HepG2 (cell line): Measurements from ENCODE around the gene PADI4. TPM values are rescaled to one million over a fixed set of nuclear protein-coding genes. Genes with fewer than 3 reads are reported as not detected.

Experiments used
- ATAC-seq: fragments of 200-7000 bp; cut with Tn5 transposase; 3 replicates; pipeline ENCODE4 v1.9.1; 2020; ENCODE audit warnings: mild to moderate bottlenecking, moderate library complexity
- BruUV-seq: library from RNA; stranded (reverse); fragments of 400-500 nt; replicated peaks from 2 replicates; lab custom pipeline; 2021; lab: Mats Ljungman, UMichigan
- CTCF ChIA-PET: fragments of 300-600 bp; formaldehyde crosslinking; extraction: SDS; loops from one replicate; lab custom pipeline; 2021; ENCODE audit warnings: low total read pairs, inconsistent platforms, low intra/inter-chr PET ratio; lab: Yijun Ruan, JAX
- POLR2A ChIA-PET: fragments of 350-600 bp; sonication (Branson Sonifier 250); formaldehyde crosslinking; loops from one replicate; lab custom pipeline; 2020; ENCODE audit warnings: antibody characterized with exemption, inconsistent platforms; lab: Yijun Ruan, JAX
- DNase-seq: peaks from one replicate; pipeline ENCODE4 v3.0.0-alpha.2; 2015; ENCODE audit warnings: low spot score
- FAIRE-seq: peaks from 3 replicates; lab custom pipeline; 2011; peaks lifted over from hg19 to GRCh38; lab: Jason Lieb, UNC
- H2AFZ ChIP-seq: one replicate; pipeline ENCODE4 v1.6.1; 2011; ENCODE audit warnings: low read length, inconsistent platforms
- H3K27ac ChIP-seq: fragments of 300-600 bp; 3 replicates; pipeline ENCODE4 v1.8.0; 2011; ENCODE audit warnings: mixed run types, mild to moderate bottlenecking, mixed read lengths, low read length, inconsistent platforms; ENCODE audit not compliant: insufficient read depth; ENCODE audit errors: extremely low read length
- H3K27me3 ChIP-seq, 2 experiments: fragments of 200-600 bp in 1 of 2; 2 replicates in 1 of 2; 3 replicates in 1 of 2; pipeline versions ENCODE4 v1.6.0 to v1.8.0; 2011; ENCODE audit warnings: low read length in 2 of 2, mild to moderate bottlenecking in 2 of 2, moderate library complexity in 2 of 2, inconsistent platforms in 1 of 2; ENCODE audit not compliant: insufficient read depth in 2 of 2, control insufficient read depth in 1 of 2
- H3K36me3 ChIP-seq, 2 experiments: fragments of 200-600 bp in 1 of 2; replicated peaks in 1 of 2; 2 replicates in 1 of 2; 3 replicates in 1 of 2; pipeline versions ENCODE4 v1.5.1 to v1.8.0; 2011; ENCODE audit warnings: low read length in 2 of 2, inconsistent platforms in 1 of 2; ENCODE audit not compliant: insufficient read depth in 2 of 2, control insufficient read depth in 1 of 2
- H3K4me1 ChIP-seq: 2 replicates; pipeline ENCODE4 v1.5.1; 2012; ENCODE audit warnings: low read length, inconsistent platforms; ENCODE audit not compliant: insufficient read depth
- H3K4me2 ChIP-seq: 2 replicates; pipeline ENCODE4 v1.6.0; 2011; ENCODE audit warnings: low read depth, low read length, inconsistent platforms
- H3K4me3 ChIP-seq, 3 experiments: fragments of 200-600 bp in 1 of 3; sonication (generic), shearing (Covaris generic) in 1 of 3; replicated peaks in 1 of 3; 2 replicates each; pipeline ENCODE4 v1.5.1; 2011 to 2016; ENCODE audit warnings: low read length in 3 of 3, inconsistent platforms in 2 of 3, low read depth in 2 of 3, mild to moderate bottlenecking in 2 of 3, control low read depth in 1 of 3, mixed read lengths in 1 of 3; ENCODE audit not compliant: insufficient read depth in 1 of 3
- H3K79me2 ChIP-seq: one replicate; pipeline ENCODE4 v1.6.1; 2011; ENCODE audit warnings: low read length, inconsistent platforms; ENCODE audit not compliant: insufficient read depth
- H3K9ac ChIP-seq: 2 replicates; pipeline ENCODE4 v1.6.0; 2011; ENCODE audit warnings: mild to moderate bottlenecking, low read depth, low read length, inconsistent platforms; ENCODE audit not compliant: insufficient read depth
- H3K9me3 ChIP-seq: 2 replicates; pipeline ENCODE4 v1.5.1; 2012; ENCODE audit warnings: mild to moderate bottlenecking, low read length
- H4K20me1 ChIP-seq: 2 replicates; pipeline ENCODE4 v1.6.0; 2011; ENCODE audit warnings: inconsistent platforms, mild to moderate bottlenecking, low read length, moderate library complexity; ENCODE audit not compliant: insufficient read depth
- FOXC1 ChIP-seq: sonication (generic); formaldehyde crosslinking; IDR thresholded peaks from 2 replicates; pipeline ENCODE4 v1.8.0; 2022; ENCODE audit warnings: mild to moderate bottlenecking, missing genetic modification reagents, borderline replicate concordance
- FOXO4 ChIP-seq: sonication (generic); formaldehyde crosslinking; conservative IDR thresholded peaks from 2 replicates; pipeline ENCODE4 v1.8.1; 2023; ENCODE audit warnings: missing genetic modification reagents
- JUNB ChIP-seq: sonication (generic); formaldehyde crosslinking; IDR thresholded peaks from 2 replicates; pipeline ENCODE4 v1.8.0; 2022; ENCODE audit warnings: missing genetic modification reagents, mild to moderate bottlenecking, borderline replicate concordance
- RBFOX2 ChIP-seq: fragments of 200-400 bp; formaldehyde crosslinking; IDR thresholded peaks from 2 replicates; pipeline ENCODE4 v1.6.1; 2017; ENCODE audit warnings: low read depth, mild to moderate bottlenecking, low read length
- SRY ChIP-seq: sonication (generic); formaldehyde crosslinking; IDR thresholded peaks from 2 replicates; pipeline ENCODE4 v1.8.0; 2022; ENCODE audit warnings: mild to moderate bottlenecking, missing genetic modification reagents
- TBL1XR1 ChIP-seq: fragments of 150-350 bp; IDR thresholded peaks from 2 replicates; pipeline ENCODE4 v1.6.1; 2014; ENCODE audit warnings: borderline replicate concordance, low read length; ENCODE audit not compliant: partially characterized antibody
- ZBTB42 ChIP-seq: sonication (generic); formaldehyde crosslinking; IDR thresholded peaks from 2 replicates; pipeline ENCODE4 v1.5.0; 2020; ENCODE audit warnings: mild to moderate bottlenecking, missing genetic modification reagents
- ZNF230 ChIP-seq: sonication (generic); formaldehyde crosslinking; IDR thresholded peaks from 2 replicates; pipeline ENCODE4 v1.4.0; 2020; ENCODE audit warnings: mild to moderate bottlenecking, missing genetic modification reagents
- WGBS: methylation state at CpG from one replicate; pipeline ENCODE4 v1.1.6; 2017; ENCODE audit warnings: low lambda C conversion rate; 5-methylcytosine and 5-hydroxymethylcytosine counted together
- in situ Hi-C: cut with HindIII; loops from 2 replicates; pipeline ENCODE4 v1.10.0; 2017; ENCODE audit warnings: low pct_unique_long_range_greater_than_20kb; ENCODE audit not compliant: extremely low pct_ligation_motif_present
- intact Hi-C: fragments of 100-400 bp; cut with micrococcal nuclease; formaldehyde crosslinking; loops from one replicate; pipeline ENCODE4 v1.10.0; 2022; ENCODE audit not compliant: unreplicated experiment
- polyA plus RNA-seq, 8 experiments: library from polyadenylated mRNA; depleted of rRNA in 3 of 8; stranded (reverse) in 7 of 8; unstranded in 1 of 8; fragments of >200 nt; fragmentation: Illumina TruSeq in 4 of 8; extraction: Trizol in 4 of 8; gene quantifications; 2 replicates each; pipeline versions ENCODE4 v1.2.1 to v1.2.3, GENCODE V29; 2011 to 2016; ENCODE audit warnings: low read depth in 4 of 8, missing spikeins in 1 of 8, mixed read lengths in 1 of 8; ENCODE audit not compliant: insufficient read depth in 1 of 8
- total RNA-seq, 5 experiments: library from RNA; depleted of rRNA; stranded (reverse); fragments of >200 nt; fragmentation: Illumina TruSeq; extraction: Trizol; gene quantifications; 2 replicates each; pipeline ENCODE4 v1.2.3, GENCODE V29; 2016; ENCODE audit warnings: low read depth in 1 of 5
- TF ChIP-seq, protein P1 (sequence below): IDR thresholded peaks from 2 replicates; pipeline ENCODE4 v1.6.1; 2016; ENCODE audit warnings: low read depth, missing genetic modification reagents, missing compliant biosample characterization
- TF ChIP-seq, protein P2 (sequence below): sonication (generic); formaldehyde crosslinking; IDR thresholded peaks from 2 replicates; pipeline ENCODE4 v1.5.0; 2020; ENCODE audit warnings: mild to moderate bottlenecking, missing genetic modification reagents
- TF ChIP-seq, protein P3 (sequence below): sonication (generic); formaldehyde crosslinking; IDR thresholded peaks from 2 replicates; pipeline ENCODE4 v1.8.0; 2022; ENCODE audit warnings: low read depth, missing genetic modification reagents

Gene PADI4
- total and polyA plus RNA-seq, 2 of the 13 experiments (the other 11 are each of a cell fraction or from before 2014, with no cell fraction given) = 0.04 TPM

DNA sequence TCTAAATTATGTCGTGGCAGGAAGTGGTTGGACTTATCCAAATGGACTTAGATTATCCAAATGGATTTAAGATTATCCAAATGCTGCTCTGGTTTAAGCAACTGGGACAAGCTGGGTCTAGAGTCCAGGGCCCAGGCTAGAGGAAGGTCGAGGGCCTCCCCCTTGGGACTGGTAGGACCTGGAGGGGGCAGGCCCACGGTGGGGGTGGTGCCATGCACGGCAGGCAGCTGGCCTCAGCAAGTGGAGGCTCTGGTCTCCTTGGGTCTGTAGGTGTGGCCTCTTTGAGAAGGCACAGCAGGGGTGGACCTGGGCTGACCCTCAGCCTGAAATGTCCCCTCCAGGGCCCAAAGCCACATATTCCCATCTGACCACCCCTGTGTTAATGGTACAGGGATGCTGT, 93.8 kb downstream of the PADI4 start:
- no peak overlapping the region for H3K9ac ChIP-seq
- H2AFZ ChIP-seq = no peak overlapping the region
- TF ChIP-seq FOXC1 (no peak), ZNF230 (CRISPR knock-in tag) (no peak), TBL1XR1 (no peak), ZBTB42 (CRISPR knock-in tag) (no peak), RBFOX2 (no peak), FOXO4 (CRISPR knock-in tag) (no peak), JUNB (no peak), SRY (CRISPR knock-in tag) (no peak)
- TF ChIP-seq, protein P1, sequence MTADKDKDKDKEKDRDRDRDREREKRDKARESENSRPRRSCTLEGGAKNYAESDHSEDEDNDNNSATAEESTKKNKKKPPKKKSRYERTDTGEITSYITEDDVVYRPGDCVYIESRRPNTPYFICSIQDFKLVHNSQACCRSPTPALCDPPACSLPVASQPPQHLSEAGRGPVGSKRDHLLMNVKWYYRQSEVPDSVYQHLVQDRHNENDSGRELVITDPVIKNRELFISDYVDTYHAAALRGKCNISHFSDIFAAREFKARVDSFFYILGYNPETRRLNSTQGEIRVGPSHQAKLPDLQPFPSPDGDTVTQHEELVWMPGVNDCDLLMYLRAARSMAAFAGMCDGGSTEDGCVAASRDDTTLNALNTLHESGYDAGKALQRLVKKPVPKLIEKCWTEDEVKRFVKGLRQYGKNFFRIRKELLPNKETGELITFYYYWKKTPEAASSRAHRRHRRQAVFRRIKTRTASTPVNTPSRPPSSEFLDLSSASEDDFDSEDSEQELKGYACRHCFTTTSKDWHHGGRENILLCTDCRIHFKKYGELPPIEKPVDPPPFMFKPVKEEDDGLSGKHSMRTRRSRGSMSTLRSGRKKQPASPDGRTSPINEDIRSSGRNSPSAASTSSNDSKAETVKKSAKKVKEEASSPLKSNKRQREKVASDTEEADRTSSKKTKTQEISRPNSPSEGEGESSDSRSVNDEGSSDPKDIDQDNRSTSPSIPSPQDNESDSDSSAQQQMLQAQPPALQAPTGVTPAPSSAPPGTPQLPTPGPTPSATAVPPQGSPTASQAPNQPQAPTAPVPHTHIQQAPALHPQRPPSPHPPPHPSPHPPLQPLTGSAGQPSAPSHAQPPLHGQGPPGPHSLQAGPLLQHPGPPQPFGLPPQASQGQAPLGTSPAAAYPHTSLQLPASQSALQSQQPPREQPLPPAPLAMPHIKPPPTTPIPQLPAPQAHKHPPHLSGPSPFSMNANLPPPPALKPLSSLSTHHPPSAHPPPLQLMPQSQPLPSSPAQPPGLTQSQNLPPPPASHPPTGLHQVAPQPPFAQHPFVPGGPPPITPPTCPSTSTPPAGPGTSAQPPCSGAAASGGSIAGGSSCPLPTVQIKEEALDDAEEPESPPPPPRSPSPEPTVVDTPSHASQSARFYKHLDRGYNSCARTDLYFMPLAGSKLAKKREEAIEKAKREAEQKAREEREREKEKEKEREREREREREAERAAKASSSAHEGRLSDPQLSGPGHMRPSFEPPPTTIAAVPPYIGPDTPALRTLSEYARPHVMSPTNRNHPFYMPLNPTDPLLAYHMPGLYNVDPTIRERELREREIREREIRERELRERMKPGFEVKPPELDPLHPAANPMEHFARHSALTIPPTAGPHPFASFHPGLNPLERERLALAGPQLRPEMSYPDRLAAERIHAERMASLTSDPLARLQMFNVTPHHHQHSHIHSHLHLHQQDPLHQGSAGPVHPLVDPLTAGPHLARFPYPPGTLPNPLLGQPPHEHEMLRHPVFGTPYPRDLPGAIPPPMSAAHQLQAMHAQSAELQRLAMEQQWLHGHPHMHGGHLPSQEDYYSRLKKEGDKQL = no peak
- TF ChIP-seq, protein P2, sequence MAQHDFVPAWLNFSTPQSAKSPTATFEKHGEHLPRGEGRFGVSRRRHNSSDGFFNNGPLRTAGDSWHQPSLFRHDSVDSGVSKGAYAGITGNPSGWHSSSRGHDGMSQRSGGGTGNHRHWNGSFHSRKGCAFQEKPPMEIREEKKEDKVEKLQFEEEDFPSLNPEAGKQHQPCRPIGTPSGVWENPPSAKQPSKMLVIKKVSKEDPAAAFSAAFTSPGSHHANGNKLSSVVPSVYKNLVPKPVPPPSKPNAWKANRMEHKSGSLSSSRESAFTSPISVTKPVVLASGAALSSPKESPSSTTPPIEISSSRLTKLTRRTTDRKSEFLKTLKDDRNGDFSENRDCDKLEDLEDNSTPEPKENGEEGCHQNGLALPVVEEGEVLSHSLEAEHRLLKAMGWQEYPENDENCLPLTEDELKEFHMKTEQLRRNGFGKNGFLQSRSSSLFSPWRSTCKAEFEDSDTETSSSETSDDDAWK = no peak
- TF ChIP-seq, protein P3, sequence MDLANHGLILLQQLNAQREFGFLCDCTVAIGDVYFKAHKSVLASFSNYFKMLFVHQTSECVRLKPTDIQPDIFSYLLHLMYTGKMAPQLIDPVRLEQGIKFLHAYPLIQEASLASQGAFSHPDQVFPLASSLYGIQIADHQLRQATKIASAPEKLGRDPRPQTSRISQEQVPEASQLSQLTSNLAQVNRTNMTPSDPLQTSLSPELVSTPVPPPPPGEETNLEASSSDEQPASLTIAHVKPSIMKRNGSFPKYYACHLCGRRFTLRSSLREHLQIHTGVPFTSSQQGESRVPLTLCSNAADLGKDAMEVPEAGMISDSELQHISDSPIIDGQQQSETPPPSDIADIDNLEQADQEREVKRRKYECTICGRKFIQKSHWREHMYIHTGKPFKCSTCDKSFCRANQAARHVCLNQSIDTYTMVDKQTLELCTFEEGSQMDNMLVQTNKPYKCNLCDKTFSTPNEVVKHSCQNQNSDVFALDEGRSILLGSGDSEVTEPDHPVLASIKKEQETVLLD = no peak
- H3K79me2 ChIP-seq = no peaks in the 10 kb centered on the region
- no TSS peak for BruUV-seq
- no peak for DNase-seq
- peaks cover 0 to 5% of the 10 kb centered on the region in 2 experiments; a peak in 2 of 5 replicates for H3K27me3 ChIP-seq
- WGBS = 29% methylated on average over 1 of the region's 4 CpGs
- H3K4me2 ChIP-seq = no peak overlapping the region
- H3K27ac ChIP-seq = no peak overlapping the region
- FAIRE-seq = no peak
- H3K4me1 ChIP-seq = peaks cover 9% of the 10 kb centered on the region
- in situ Hi-C loops = no loop called here
- H4K20me1 ChIP-seq = no peaks in the 10 kb centered on the region
- ChIA-PET CTCF (no interaction called here), POLR2A (no interaction called here)
- no peaks in the 10 kb centered on the region for H3K36me3 ChIP-seq
- H3K9me3 ChIP-seq = no peaks in the 10 kb centered on the region
- no peak overlapping the region for H3K4me3 ChIP-seq
- intact Hi-C loops = no loop called here
- no peak for ATAC-seq
